LNCaP clone FGC (cell line): ENCODE measurements around the gene TTBK2.
"Not testable (repeated sequence)": the region's sequence is repeated elsewhere in the genome, so short reads cannot be mapped to it uniquely, and the experiment has no call there.

ENCODE experiments used
- DNase-seq: peaks from one replicate; pipeline ENCODE4 v3.0.0-alpha.2; 2011; ENCODE audit warnings: low read depth
- H3K4me3 ChIP-seq: 2 replicates; pipeline ENCODE4 v1.5.1; 2011; ENCODE audit warnings: mild to moderate bottlenecking, low read depth, low read length, control low read depth
- TF ChIP-seq, protein P1 (sequence below): IDR thresholded peaks from 2 replicates; pipeline ENCODE4 v1.5.1; 2012; ENCODE audit warnings: mild to moderate bottlenecking; ENCODE audit not compliant: control insufficient read depth, insufficient read depth; ENCODE audit errors: extremely low read depth

TTBK2 gene

DNA sequence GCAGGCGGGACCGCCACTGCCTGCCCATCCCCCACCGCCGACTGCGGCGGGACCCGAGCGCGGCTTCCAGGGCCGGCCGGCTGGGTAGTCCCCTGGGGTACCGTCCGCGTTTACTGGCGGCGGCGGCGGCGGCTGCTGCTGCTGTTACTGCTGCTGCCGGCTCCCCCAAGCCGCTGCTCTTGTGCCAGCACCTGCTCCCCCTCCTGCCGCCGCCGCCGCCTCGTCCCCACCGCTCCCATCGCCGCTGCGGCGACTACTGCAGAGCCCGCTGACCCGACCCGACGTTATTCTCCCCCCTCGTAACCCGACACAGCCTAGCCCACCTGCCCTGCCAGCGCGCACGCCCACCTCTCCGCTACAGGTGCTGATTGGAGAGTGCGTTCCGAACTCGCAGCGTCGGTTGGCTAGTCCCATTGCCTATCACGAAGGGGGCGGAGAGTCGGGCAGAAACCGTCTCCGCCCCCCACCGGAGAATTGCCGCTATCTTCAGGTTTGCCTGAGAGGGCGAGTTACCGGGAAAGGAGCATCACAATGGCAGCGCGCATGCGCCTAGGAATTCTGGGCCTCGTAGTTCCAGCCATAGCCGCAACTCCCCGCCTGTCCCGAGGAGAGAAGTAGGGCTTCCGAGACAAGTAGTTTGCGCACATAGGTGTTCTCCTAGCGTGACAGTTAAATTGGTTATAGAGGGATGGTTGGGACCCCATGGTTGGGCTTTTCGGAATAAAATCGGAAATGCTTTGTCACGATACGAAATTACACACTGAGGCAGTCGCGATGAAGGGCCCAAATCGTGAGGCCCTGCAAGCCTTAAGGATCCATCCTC, at the start of gene TTBK2:
TTBK2 (minus strand) TSS at position 260 of the 823 bp plus-strand sequence. CDS start 42,161 bp downstream, outside the sequence.
- TF ChIP-seq, protein P1, sequence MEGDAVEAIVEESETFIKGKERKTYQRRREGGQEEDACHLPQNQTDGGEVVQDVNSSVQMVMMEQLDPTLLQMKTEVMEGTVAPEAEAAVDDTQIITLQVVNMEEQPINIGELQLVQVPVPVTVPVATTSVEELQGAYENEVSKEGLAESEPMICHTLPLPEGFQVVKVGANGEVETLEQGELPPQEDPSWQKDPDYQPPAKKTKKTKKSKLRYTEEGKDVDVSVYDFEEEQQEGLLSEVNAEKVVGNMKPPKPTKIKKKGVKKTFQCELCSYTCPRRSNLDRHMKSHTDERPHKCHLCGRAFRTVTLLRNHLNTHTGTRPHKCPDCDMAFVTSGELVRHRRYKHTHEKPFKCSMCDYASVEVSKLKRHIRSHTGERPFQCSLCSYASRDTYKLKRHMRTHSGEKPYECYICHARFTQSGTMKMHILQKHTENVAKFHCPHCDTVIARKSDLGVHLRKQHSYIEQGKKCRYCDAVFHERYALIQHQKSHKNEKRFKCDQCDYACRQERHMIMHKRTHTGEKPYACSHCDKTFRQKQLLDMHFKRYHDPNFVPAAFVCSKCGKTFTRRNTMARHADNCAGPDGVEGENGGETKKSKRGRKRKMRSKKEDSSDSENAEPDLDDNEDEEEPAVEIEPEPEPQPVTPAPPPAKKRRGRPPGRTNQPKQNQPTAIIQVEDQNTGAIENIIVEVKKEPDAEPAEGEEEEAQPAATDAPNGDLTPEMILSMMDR: no peak
- peak; percentile 96 for DNase-seq
- H3K4me3 ChIP-seq: peak within 1 kb of the TSS; percentile 73

DNA sequence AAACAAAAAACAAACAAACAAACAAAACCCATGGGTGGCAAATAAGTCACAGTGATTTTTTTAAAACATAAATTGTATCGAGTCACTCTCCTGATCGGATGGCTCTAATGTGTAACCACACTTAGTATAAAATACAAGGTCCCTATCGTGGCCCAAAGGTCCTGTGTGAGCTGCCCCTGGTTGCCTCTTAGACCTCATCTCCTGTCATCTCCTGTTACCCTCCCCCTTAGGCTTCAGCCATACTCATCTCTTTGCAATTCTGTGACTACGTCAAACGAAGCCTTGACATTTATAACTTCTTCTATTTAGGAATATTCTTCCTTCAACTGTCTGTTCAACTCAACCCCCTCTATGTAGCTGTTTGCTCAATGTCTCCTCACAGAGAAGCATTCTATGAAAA, 43.9 kb upstream of the TTBK2 start:
- H3K4me3 ChIP-seq: no peak overlapping the region
- TF ChIP-seq, protein P1: no peak
- DNase-seq: no peak

DNA sequence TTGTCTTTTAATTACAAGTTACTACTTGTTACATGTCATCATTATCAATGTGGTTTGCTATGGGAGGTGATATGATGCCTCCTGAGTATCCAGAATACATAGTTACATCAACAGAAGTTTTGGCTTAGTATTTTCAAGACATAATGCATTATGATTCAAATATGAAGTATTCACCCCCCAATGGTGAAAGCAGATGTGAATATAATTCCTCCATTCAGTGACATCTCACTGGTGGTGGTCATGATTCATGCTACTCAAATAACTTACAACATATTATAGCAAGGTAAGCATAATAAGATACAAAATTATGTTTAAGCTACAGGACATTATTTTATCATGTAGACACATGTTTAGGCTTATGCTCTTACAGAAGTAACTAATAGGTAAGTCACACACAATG, 34.9 kb upstream of the TTBK2 start:
- no peak for DNase-seq
- TF ChIP-seq, protein P1: no peak
- H3K4me3 ChIP-seq: no peak overlapping the region

DNA sequence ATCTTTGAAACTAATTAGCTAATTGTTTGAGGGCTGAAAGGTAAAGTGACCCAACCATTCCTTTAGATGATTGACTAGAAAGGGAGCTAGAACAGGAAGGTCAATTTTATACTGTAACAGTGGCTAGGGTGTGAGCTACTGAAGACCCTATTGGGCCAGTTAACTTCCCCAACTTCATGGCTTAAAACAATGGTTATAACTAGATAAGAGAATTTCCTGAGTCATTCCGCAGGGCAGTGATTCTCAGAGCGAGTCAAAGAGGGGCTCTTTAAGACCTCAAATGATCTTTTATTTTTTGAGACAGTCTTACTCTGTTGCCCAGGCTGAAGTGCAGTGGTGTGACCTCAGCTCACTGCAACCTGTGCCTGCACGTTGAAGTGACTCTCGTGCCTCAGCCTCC, 33.7 kb upstream of the TTBK2 start:
- no peak for DNase-seq
- no peak overlapping the region for H3K4me3 ChIP-seq
- TF ChIP-seq, protein P1: no peak

DNA sequence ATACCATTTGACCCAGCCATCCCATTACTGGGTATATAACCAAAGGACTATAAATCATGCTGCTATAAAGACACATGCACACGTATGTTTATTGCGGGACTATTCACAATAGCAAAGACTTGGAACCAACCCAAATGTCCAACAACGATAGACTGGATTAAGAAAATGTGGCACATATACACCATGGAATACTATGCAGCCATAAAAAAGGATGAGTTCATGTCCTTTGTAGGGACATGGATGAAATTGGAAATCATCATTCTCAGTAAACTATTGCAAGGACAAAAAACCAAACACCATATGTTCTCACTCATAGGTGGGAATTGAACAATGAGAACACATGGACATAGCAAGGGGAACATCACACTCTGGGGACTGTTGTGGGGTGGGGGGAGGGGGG, 28.3 kb upstream of the TTBK2 start:
- not testable (repeated sequence) for DNase-seq, H3K4me3 ChIP-seq

DNA sequence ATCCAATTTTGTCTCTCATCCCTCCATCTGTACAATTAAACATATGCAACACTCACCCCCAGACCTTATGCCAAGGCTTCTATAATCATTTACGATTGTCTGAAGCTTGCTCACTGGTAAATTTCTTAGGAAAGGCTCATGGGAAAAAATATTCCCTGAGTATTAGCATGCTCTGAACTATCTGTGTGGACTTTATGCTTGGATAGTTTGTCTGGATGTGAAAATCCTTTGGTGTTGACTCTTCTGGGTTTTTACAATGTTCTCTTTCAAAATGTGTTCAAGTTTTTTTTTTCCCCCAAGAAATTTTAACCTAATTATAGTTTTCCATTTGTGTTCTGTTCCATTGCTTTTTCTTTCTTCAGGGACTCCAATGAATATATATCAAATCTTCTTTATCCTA, 19.9 kb upstream of the TTBK2 start:
- no peak overlapping the region for H3K4me3 ChIP-seq
- TF ChIP-seq, protein P1: no peak
- DNase-seq: no peak

DNA sequence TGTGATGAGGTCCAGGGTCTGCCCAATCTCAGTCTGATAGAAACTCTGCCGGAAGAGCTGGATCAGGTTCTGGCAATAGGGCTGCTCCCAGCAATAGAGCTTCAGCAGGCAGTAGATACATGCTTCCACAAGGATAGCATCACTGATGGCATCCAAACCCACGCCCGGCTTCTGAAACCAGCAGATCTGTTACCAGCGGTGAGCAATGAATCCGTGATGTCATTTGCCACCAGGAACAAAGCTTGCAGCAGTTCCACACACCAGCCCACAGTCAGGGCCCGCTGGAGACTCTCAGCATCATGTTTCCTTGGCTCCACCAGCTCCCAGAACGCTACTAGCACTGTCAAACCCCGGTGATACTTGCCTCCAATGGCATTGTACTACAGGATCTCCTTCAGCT, 19.3 kb upstream of the TTBK2 start:
- no peak overlapping the region for H3K4me3 ChIP-seq
- no peak for DNase-seq
- TF ChIP-seq, protein P1: no peak
